Measurements from ENCODE around the gene FNDC3B. TPM values are rescaled to one million over a fixed set of nuclear protein-coding genes. Genes with fewer than 3 reads are reported as not detected.

Gene FNDC3B
- total RNA-seq, 4 donors from 2014 or later = 23.9 to 61.9 (median 37.0) TPM

GRCh38 chr3:172057059-172057458, 17.7 kb downstream of the FNDC3B start:
- Histone ChIP-seq H3K4me1 (peaks cover 39% of the 10 kb centered on the region), H3K27ac (no peak overlapping the region), H3K9me3 (no peaks in the 10 kb centered on the region), H3K4me3 (no peak overlapping the region), H3K36me3 (no peaks in the 10 kb centered on the region), H3K27me3 (no peaks in the 10 kb centered on the region)
- 67% methylated on average over 3 of the region's 3 CpGs for WGBS
- TF ChIP-seq CTCF (IDR thresholded peaks at IDR 0.05) (no peak), POLR2A (IDR thresholded peaks at IDR 0.05) (no peak), POLR2AphosphoS5 (IDR thresholded peaks at IDR 0.05) (no peak), EP300 (IDR thresholded peaks at IDR 0.05) (no peak)
- DNase-seq (ENCODE audit: low spot score in 2 of 2) = no peak

GRCh38 chr3:172057624-172058327, 18.4 kb downstream of the FNDC3B start:
- H3K9me3 ChIP-seq = no peaks in the 10 kb centered on the region
- TF ChIP-seq POLR2A (IDR thresholded peaks at IDR 0.05) = no peak
- TF ChIP-seq CTCF (IDR thresholded peaks at IDR 0.05) = no peak
- TF ChIP-seq POLR2AphosphoS5 (IDR thresholded peaks at IDR 0.05) = no peak
- TF ChIP-seq EP300 (IDR thresholded peaks at IDR 0.05) = no peak
- no peaks in the 10 kb centered on the region for H3K36me3 ChIP-seq
- no peak overlapping the region for H3K4me3 ChIP-seq
- no peaks in the 10 kb centered on the region for H3K27me3 ChIP-seq
- no peak overlapping the region for H3K27ac ChIP-seq
- WGBS = 40% methylated on average over 3 of the region's 3 CpGs
- no peak for DNase-seq (ENCODE audit: low spot score in 2 of 2)
- H3K4me1 ChIP-seq = peaks cover 41% of the 10 kb centered on the region

DNA sequence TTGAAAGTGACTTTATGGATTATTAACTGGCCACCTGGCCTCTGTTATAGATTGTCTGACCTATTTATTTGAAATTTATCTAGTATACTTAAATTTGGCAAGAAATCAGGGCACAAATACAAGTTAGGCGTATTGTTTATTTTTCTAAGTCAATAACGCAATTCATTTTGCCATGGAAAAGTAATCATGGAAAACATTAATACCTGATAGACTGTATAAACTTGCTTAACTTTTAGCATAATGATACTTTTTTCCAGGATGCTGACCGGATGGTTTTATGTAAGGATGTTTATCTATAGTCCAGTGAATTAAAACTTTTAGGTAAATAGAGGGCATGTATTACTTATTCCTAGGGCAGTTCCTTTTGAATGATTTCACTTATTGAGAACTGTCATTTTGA, 20.2 kb downstream of the FNDC3B start:
- no peak for DNase-seq (ENCODE audit: low spot score in 2 of 2)
- Histone ChIP-seq H3K27ac (no peak overlapping the region), H3K9me3 (no peaks in the 10 kb centered on the region), H3K36me3 (no peaks in the 10 kb centered on the region), H3K4me3 (no peak overlapping the region), H3K27me3 (no peaks in the 10 kb centered on the region), H3K4me1 (peaks cover 39% of the 10 kb centered on the region)
- whole genome bisulfite sequencing = 90% methylated on average over 3 of the region's 3 CpGs
- TF ChIP-seq CTCF (IDR thresholded peaks at IDR 0.05) (no peak), POLR2AphosphoS5 (IDR thresholded peaks at IDR 0.05) (no peak), EP300 (IDR thresholded peaks at IDR 0.05) (no peak), POLR2A (IDR thresholded peaks at IDR 0.05) (no peak)

GRCh38 chr3:172060234-172060633, 20.9 kb downstream of the FNDC3B start:
- Histone ChIP-seq H3K4me1 (peaks cover 41% of the 10 kb centered on the region), H3K27ac (no peak overlapping the region), H3K36me3 (no peaks in the 10 kb centered on the region), H3K9me3 (no peaks in the 10 kb centered on the region), H3K4me3 (no peak overlapping the region), H3K27me3 (no peaks in the 10 kb centered on the region)
- no peak for DNase-seq (ENCODE audit: low spot score in 2 of 2)
- WGBS = 91% methylated on average over 1 of the region's 1 CpG
- no peak for TF ChIP-seq POLR2AphosphoS5 (IDR thresholded peaks at IDR 0.05)
- TF ChIP-seq EP300 (IDR thresholded peaks at IDR 0.05) = no peak
- no peak for TF ChIP-seq POLR2A (IDR thresholded peaks at IDR 0.05)
- TF ChIP-seq CTCF (IDR thresholded peaks at IDR 0.05) = no peak

- peaks cover 42% of the 10 kb centered on the region for H3K4me1 ChIP-seq
- no peaks in the 10 kb centered on the region for H3K27me3 ChIP-seq
- TF ChIP-seq POLR2A (IDR thresholded peaks at IDR 0.05) = no peak
- no peak for TF ChIP-seq EP300 (IDR thresholded peaks at IDR 0.05)
- H3K36me3 ChIP-seq = no peaks in the 10 kb centered on the region
- no peak overlapping the region for H3K27ac ChIP-seq
- WGBS = 37% methylated on average over 4 of the region's 4 CpGs
- no peak for DNase-seq (ENCODE audit: low spot score in 2 of 2)
- H3K4me3 ChIP-seq = no peak overlapping the region
- H3K9me3 ChIP-seq = no peaks in the 10 kb centered on the region
Measured at GRCh38 chr3:172061724-172062184, 22.4 kb downstream of the FNDC3B start.

All from suprapubic skin (tissue), 4 donors.